Measurements from ENCODE around the gene FAM89A.
"Not testable (repeated sequence)": the region's sequence is repeated elsewhere in the genome, so short reads cannot be mapped to it uniquely, and the experiment has no call there.

FAM89A gene

DNA sequence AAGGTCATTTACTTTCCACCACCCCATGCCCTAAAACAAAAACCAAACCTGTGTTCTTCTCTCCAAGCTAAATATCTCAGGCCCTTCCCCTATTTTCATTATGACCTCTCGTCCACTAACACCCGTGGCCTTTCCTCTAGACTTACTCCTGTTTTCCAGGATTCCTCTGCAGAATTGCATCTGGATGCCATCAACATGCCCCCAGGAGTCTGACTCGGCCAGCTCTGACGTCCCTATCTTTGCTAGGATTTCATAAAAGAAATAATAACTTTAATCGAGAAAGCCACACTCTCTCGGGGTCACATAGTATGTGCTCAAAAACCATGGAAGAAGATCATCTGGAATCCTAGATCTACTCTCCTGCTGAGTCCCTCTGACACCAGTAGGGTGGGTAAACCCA, 13.5 kb downstream of the FAM89A start:
- DNase-seq (ENCODE audit: low read depth): no peak
- TF ChIP-seq, protein P1, sequence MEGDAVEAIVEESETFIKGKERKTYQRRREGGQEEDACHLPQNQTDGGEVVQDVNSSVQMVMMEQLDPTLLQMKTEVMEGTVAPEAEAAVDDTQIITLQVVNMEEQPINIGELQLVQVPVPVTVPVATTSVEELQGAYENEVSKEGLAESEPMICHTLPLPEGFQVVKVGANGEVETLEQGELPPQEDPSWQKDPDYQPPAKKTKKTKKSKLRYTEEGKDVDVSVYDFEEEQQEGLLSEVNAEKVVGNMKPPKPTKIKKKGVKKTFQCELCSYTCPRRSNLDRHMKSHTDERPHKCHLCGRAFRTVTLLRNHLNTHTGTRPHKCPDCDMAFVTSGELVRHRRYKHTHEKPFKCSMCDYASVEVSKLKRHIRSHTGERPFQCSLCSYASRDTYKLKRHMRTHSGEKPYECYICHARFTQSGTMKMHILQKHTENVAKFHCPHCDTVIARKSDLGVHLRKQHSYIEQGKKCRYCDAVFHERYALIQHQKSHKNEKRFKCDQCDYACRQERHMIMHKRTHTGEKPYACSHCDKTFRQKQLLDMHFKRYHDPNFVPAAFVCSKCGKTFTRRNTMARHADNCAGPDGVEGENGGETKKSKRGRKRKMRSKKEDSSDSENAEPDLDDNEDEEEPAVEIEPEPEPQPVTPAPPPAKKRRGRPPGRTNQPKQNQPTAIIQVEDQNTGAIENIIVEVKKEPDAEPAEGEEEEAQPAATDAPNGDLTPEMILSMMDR (IDR thresholded peaks at IDR 0.05; ENCODE audit: control insufficient read depth, insufficient read depth, low read depth, low read length, missing control alignments): no peak
- H3K4me3 ChIP-seq (ENCODE audit: control insufficient read depth, low read depth, low read length): no peak overlapping the region

DNA sequence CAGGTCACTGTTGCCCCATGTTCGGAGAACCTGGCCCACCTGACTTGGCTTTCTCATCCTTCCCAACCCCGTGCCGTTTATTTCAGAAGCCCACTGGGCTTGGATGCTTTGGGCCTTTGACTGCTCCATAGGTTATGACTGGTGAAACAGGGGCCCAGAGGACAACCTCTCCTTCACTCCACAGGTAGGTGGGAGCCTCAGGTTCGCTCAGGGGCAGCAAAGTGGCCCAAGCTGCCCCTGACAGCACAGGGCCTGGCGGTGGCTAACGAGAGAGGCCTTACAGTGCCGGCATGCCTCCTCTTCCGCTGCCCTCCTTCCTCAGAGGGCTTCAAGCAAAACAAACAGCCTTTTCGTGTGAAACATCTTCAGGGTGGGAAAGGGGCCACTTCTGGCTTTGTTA, 16.9 kb downstream of the FAM89A start:
- TF ChIP-seq, protein P1 (IDR thresholded peaks at IDR 0.05; ENCODE audit: control insufficient read depth, insufficient read depth, low read depth, low read length, missing control alignments): no peak
- DNase-seq (ENCODE audit: low read depth): no peak
- no peak overlapping the region for H3K4me3 ChIP-seq (ENCODE audit: control insufficient read depth, low read depth, low read length)

DNA sequence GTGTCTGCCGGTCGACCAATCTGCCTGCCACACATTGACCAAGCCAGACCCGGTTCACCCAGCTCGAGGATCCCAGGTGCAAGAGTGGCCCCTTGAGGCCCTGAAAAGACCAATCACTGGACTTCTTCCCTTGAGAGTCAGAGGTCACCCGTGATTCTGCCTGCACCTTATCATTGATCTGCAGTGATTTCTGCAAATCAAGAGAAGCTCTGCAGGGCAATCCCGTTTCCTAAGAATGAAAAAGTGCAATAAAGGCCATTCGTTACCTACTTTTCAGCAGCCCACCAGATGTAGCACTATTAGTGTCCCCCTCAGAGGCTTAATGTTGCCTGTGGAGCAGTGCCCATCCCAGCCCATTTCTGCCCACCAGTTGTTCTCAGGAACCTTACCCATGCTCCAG, 17.5 kb downstream of the FAM89A start:
- not testable (repeated sequence) for H3K4me3 ChIP-seq (ENCODE audit: control insufficient read depth, low read depth, low read length); DNase-seq (ENCODE audit: low read depth)

DNA sequence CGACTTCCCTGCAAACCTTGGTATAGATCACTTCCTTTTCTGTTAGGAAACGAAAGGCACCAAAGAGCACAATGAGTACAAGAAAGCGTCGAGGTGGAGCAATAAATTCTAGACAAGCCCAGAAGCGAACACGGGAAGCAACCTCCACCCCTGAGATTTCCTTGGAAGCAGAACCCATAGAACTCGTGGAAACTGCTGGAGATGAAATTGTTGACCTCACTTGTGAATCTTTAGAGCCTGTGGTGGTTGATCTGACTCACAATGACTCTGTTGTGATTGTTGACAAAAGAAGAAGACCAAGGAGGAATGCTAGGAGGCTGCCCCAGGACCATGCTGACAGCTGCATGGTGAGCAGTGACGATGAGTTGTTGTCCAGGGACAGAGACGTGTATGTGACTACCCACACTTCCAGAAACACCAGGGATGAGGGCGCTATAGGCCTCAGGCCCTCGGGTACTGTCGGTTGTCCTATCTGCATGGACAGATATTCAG, 18.5 kb downstream of the FAM89A start:
- TF ChIP-seq, protein P1 (IDR thresholded peaks at IDR 0.05; ENCODE audit: control insufficient read depth, insufficient read depth, low read depth, low read length, missing control alignments): no peak
- H3K4me3 ChIP-seq (ENCODE audit: control insufficient read depth, low read depth, low read length): no peak overlapping the region
- DNase-seq (ENCODE audit: low read depth): no peak

DNA sequence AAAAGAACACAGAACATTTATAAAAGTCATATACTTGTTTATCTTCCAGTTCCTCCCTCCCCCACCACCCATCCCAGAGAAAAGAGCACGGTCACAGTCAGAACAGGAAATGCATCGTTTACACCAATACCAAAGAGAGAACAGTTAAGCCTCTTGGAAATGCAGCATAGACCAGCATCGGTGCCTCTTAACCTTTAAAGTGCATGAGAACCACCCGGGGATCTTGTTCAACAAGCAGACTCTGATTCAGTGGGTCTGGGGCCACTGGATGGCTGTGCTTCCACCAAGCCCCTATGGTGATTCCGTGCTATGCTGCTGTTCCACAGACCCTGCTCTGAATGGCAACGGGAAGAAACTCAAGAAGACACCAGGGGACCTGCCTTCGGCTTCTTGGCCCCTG, 19.2 kb downstream of the FAM89A start:
- no peak for DNase-seq (ENCODE audit: low read depth)
- H3K4me3 ChIP-seq (ENCODE audit: control insufficient read depth, low read depth, low read length): no peak overlapping the region
- TF ChIP-seq, protein P1 (IDR thresholded peaks at IDR 0.05; ENCODE audit: control insufficient read depth, insufficient read depth, low read depth, low read length, missing control alignments): no peak

DNA sequence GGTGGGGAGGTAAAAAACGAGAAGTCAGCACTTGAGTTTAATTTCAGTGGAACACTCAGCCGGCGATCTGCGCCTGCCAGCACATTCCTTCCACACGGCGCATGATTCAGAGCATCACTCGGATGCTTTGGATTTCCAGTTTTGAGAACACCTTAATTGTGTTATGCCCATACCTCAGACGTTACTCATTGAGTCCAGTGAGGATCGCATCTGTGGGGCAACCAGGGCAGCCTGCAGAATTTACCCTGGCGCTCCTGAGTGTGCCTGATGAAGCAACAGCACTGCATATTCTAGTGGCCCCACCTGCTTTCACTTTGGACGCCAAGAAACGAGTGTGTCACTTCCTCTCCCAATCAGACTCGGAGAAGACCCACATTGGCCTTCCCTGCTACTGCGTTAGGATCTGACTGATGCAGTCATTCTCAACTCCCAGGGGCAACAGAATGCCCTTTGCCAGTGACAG, 19.9 kb downstream of the FAM89A start:
- H3K4me3 ChIP-seq (ENCODE audit: control insufficient read depth, low read depth, low read length): no peak overlapping the region
- no peak for DNase-seq (ENCODE audit: low read depth)
- TF ChIP-seq, protein P1 (IDR thresholded peaks at IDR 0.05; ENCODE audit: control insufficient read depth, insufficient read depth, low read depth, low read length, missing control alignments): no peak

DNA sequence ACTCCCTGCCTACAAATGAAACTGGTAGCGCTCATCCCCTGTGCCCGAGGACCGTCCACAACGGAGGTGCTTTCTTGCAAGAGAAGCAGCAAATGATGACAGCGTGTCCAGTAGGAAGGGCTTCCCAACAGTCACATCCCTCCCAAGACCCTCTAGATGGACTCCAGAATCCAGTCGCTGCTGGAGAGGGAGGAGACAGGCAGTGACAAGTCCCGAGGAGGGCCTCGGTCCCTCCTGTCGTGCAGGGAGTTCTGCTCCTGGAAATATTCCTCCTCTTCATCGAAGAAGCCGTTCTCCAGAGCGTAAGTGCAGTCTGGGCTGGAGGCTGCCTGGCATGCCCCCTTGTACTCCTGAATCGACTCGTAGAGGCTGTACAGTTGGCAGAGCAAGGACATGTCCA, 20.3 kb downstream of the FAM89A start:
- TF ChIP-seq, protein P1 (IDR thresholded peaks at IDR 0.05; ENCODE audit: control insufficient read depth, insufficient read depth, low read depth, low read length, missing control alignments): no peak
- no peak for DNase-seq (ENCODE audit: low read depth)
- H3K4me3 ChIP-seq (ENCODE audit: control insufficient read depth, low read depth, low read length): no peak overlapping the region

Measured in AG09309 (cell line).